ENCODE data around the gene ALKBH3.

ALKBH3 gene

DNA sequence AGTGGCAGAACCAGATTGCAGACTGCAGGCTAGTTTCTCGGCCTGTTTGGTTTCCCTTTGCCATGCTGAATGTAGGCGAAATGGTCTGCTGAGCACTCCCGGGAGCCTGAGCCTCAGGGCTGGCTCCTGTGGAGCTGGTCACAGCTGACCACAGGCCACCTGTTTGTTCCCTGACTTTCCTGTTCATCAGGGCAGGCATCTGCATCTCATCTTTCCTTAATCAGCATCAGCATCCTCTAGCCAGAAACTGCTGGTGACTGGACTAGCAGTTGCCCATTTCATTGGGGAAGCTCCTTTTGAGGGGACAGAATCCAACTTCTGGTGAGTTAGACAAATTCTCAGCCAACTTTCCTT lies 41.6 kb downstream of the ALKBH3 start:
- no peak for DNase-seq (ENCODE audit: low read depth in 2 of 2)

DNA sequence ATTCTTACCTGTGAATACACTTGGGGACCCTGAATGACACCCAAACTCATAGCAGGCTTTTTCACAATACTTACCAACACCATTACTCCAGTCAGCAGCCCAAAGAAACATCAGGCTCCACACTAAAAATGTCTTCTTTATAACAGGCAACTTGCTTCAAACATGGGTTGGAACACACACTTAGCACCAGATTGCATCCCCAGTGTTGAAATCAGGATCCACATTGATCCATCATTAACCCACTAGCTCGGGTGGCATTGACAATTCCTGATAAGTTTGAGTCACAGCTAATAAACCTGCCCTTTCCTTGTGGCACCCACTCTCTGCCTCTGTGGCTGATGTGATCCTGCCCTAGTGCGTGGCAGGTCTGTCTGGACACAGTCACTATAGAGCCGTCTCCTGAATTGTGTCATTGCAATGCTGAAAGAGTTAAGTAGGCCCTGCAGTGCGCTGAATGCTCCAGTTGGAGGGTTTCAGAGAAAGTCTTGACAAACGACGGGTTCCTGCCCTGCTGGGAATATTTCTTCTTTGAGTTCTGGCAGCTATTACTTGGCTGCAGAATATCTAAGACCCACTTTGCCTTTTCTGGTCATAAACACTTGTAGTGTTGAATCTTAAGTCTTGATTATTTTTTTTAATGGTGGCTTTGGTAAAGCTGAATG lies 42.2 kb downstream of the ALKBH3 start:
- DNase-seq (ENCODE audit: low read depth in 2 of 2): no peak

DNA sequence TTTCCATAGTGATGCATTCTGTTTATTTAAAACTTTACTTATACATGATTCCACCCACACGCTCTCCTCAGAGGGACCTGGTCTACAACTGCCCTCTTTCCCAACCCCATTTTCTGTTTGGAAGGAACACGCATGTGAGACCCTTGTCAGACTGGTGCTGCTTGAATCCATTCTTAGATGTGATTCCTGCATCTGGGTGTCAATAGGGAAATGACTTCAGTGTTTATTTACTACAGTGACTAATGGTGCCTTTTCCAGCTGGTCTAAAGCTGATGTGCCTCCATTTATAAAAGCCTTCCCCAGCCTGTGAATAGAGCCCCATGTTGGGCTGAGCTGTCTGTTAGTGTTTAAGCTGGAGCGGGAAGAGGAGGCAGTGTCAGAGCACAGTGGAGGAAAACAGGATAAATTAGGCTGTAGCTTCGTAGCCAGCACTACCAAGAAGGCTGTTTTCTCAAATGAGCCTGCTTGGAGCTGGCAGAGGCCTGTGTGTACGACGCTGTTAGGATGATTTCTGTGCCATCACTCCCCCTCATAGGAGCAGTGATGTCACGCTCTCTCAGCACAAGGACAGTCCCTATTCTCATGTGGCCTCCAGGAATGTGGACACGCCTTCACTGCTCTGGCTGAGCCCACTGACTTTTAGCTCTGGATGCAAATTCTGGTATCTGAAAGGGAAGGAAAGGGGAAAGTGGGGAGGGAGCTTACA lies 42.9 kb downstream of the ALKBH3 start:
- no peak for DNase-seq (ENCODE audit: low read depth in 2 of 2)

DNA sequence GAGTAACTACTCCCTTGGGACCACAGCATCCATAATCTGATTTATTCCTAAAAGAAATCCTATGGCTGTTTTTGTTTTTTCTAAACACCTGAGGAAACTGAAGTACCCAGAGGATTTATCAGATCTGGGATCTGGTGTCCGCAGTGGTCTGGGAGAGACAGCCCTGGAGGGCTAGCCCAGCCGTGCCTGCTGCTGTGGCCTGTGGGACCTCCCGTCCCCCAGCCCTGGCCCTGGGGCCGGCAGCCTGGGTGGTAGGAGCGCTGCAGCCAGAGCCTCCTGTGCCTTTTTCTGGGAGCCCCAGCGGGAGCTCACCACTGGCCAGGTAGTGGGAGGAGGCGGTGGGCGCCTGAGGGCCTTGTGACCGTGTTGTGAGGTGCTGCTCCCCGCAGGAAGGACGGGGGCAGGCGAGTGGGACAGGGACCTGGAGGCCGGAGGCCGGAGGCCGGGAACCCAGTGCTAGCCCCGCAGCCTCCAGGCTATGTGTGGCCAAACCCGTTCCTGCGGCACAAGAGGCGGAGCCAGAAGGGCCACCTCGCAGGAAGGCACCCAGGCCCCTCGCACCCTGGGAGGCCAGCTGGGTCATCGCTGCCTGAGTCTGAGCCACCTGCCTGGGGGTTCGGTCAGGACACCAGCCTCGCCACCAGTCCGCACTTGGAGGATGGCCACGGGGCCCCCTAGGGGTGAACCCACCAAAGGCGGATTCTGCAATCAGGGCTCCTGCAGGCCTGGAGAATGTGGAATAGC lies 43.7 kb downstream of the ALKBH3 start:
- no peak for DNase-seq (ENCODE audit: low read depth in 2 of 2)

DNA sequence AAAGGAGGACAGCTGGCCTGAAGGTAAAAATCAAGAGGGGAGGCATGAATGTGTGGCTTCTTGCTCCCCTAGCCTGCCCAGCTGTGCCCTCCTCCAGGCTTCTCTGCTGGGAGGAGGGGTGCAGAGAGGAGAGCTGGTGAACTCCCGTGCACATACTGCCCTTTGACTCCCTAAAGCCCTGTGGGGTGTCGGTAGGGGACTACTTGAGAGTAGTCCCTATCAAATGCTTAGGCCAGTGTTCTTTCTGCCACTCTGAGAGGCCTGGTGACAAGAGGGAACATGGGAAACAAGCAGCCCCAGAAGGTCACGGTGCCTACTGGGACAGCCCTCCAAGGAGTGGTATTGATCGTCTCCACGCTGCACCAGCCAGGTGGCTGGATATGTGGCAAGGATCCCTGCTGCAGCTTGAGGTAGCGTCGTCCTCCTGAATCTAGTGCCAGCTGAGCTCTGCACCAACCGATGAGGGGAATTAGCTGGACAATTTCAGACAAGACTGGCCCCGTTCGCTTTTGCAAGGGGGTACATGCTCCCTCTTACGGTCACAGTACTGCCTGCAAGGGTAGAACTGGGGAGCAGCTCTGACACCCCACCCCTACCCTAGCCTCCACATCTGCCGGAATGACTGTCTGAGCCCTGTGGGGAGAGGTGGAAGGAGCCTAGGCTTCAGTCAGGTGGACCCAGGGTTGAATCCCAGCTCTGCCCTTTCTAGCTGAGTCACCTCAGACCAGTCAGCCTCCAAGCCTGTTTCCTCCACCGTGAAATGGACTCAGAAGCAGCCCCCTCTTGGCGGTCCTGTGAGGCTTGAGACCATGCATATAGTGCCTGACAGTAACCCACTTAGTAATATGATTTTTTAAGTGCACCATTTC lies 44.7 kb downstream of the ALKBH3 start:
- DNase-seq (ENCODE audit: low read depth in 2 of 2): no peak

DNA sequence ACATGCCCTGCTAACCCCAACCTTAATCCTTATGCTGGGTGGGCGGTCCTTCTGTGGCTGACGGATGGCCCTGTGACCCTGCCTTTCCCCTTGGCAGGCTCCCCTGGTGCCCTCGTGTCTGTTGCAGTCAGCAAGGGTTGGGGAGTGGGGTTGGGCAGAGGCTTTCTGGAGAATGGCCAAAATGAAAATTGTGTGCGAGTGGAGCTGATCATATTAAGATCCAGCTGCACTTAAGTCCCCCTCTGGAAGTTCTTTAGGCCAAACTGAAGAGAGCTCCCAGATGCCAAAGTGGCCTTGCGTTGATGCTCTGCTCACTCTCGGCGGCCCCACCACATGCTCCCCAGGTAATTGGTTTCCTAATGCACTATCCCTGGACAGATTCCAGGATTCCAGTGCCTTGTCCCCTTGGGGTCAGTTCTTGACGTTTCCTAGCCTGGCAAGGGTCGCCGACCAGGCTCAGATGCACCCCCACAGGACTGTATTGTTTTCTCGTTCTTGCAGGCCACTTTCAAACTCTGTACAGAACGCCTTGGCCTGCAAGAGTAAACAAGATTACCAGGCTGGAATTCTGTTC lies 45.4 kb downstream of the ALKBH3 start:
- no peak for DNase-seq (ENCODE audit: low read depth in 2 of 2)

DNA sequence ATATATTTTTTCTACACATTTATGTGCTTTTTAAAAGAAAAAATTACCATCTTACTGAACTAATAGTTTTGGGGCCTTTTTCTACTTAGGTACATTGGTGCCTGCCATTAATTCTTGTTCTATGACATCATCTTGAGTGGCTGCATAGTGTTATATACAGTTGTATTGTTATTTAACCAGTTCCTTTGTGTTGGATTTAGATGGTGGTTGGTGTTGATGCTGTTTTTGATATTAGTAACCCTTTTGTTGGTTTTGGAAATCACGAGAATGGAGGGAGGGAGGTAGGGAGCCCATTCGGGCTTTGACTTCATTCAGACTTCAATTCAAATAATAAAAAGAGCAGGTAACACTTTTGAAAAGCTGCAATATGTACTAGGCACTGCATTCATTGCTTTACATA lies 46.4 kb downstream of the ALKBH3 start:
- DNase-seq (ENCODE audit: low read depth in 2 of 2): no peak

DNA sequence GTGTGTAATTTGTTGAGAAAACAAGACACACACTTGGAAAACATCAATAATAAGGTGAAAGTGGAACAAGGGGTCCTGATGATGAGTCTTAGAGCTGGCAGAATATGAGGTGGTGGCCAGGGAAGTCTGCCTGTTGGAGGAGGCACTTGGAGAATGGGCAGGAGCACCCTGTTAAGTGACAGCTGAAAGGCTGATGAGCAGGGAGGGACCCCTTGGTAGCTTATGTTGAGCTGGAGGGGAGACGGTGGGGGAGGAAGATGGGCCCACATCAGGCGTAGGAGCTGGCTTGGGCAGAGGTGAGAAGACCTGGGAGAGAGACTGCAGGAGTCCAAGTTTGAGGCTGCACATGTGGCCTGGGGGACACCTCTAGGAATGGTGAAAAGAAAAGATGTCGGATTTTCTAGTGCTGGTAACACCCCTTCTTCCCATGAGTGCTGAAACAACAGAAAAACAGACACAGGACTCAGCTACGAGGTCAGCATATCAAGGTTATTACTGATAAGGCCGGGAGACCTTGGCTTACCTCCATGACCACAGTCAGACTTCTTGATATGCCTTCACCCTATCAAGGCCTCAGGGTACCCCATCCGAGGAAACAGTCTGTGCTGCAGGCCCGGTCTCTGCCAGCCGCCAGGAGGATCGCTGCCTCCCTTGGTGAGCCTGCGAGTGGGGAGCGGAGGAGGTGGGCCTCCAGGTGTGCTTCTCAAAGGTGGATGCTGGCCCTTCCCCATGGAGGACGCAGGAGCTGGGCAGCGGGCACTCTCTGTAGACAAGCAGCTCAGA lies 47.5 kb downstream of the ALKBH3 start:
- no peak for DNase-seq (ENCODE audit: low read depth in 2 of 2)

DNA sequence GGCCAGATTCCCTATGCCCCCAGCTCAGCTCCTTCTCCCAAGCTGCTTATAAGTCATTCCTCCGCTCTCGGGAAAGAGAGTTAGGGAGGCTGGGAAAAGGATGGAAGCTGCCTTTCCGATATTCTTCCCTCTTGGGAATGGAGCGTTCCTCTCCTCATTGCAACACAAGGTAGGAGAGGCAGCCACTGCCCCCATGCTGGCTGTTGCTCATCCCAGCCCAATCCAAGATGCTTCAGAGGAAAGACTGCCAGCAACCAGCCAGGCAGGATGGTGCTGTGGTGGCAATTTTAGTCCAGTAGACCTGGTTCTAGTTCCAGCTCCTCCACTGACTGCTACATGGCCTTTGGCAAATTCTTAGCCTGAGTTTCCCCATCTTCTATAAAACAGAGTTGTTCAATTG lies 48.1 kb downstream of the ALKBH3 start:
- no peak for DNase-seq (ENCODE audit: low read depth in 2 of 2)

DNA sequence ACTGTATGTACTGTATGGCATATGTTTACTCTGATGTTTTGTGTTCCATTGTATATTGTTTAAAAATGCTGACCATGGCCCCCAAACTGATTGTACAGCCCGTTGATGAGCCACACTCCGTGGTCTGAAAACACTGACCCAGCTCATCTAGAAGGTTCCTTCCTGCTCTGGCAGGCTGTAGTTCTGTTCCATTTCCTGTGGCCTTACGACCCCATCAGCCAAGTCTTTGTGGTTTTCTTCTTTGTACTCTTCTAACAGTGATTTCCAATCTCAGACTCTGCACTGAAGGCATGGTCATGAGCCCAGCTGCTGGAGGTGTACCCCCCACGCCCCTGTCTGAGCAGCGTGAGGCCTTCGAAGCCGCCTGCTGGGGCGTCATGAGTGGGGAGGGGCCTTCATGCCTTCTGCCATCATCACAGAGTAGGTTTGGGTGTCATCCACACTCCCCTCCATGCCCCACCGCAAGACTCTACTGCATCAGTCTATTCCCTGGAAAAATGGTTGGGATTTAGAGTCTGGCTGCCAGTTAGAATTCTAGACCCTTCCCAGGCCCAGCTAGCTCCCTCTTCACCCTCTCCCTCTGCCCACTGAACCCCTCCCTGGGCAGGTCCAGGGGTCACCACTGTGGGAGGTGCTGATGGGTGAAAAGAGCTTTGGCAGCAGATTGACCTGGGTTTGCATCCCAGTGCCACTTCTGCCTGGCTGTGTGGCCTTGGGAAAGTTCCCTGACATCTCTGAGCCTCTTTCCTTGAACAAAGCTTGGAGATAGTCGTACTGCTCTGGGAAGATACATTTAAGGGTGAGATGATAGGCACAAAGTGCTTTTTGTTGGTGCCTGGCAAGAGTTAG lies 50.5 kb downstream of the ALKBH3 start:
- DNase-seq (ENCODE audit: low read depth in 2 of 2): no peak

DNA sequence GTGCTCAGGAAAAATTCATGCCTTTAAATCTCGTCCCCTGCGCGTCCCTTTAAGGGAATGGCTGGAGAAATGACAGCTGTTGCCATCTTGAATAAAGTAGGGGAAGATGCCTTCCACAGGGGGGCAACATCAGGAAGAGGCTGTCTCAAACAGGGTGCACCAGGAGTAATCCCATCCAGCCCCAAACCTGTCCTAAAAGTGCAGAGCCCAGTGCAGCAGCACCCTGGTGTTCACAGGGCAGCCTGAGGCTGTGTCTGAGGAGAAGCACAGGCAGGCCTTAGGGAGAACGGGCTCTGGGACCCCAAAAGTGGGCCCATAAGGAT lies 51.0 kb downstream of the ALKBH3 start:
- no peak for DNase-seq (ENCODE audit: low read depth in 2 of 2)

DNA sequence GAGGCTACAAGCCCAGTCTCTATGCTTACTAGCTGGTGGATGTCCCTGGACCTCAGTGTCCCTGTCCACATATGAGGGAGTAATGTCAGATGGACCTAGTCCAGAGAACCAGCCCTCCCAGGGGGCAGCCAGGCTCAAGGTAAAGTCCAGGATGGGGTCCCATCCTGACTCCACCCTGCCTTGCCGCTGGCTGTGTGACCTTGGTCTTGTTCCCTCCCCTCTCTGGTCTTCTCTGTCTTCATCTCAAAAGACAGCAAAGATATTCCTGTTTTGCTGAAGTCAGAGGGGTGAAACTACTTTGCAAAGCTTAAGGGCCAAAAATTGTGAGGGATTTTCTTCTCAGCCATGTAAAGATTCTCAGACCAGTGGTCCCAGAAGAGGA lies 52.6 kb downstream of the ALKBH3 start:
- DNase-seq (ENCODE audit: low read depth in 2 of 2): no peak

DNA sequence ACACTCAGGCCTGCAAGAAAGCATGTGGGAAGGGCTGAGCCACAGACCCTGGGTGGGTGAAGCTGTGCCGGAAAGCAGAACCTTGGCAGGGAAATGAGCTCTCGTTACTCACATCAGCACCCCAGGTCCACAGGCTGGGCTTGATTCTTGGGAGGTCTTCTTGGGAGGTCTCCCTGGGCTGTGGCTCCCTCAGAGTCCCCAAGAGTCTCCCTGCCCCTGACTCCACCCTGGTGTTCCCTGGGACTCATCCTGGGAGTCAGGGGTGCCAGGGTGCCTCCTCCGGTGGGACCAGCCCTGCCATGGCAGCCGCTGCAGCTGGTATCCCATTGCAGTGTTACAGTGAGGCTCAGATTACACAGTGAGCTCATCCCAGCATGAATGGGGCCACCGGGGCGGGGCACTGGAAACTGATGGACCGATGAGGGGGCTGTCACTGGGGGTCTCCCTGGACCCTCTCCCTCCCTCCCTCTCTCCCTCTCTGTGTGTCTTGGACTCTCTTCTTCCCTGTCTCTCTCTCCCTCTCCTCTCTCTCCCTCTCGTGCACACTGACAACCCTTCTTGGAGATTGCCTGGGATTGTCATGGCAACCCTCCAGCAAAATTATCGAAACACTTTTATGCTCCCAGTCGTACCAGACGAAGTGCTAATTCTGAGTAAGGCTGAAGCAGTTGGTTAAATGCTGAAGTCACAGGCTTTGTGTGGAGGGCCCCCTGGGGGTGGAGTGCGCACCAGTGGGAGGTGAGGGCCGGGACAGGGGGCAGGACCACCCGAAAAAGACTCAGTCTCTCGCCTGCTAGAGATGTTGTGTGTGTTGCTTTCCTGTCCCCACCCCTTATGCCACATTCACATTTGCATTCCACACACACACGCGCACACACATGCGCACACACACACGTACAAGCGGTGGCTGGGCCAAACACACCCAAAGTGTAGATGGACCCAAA lies 53.2 kb downstream of the ALKBH3 start:
- DNase-seq (ENCODE audit: low read depth in 2 of 2): no peak

DNA sequence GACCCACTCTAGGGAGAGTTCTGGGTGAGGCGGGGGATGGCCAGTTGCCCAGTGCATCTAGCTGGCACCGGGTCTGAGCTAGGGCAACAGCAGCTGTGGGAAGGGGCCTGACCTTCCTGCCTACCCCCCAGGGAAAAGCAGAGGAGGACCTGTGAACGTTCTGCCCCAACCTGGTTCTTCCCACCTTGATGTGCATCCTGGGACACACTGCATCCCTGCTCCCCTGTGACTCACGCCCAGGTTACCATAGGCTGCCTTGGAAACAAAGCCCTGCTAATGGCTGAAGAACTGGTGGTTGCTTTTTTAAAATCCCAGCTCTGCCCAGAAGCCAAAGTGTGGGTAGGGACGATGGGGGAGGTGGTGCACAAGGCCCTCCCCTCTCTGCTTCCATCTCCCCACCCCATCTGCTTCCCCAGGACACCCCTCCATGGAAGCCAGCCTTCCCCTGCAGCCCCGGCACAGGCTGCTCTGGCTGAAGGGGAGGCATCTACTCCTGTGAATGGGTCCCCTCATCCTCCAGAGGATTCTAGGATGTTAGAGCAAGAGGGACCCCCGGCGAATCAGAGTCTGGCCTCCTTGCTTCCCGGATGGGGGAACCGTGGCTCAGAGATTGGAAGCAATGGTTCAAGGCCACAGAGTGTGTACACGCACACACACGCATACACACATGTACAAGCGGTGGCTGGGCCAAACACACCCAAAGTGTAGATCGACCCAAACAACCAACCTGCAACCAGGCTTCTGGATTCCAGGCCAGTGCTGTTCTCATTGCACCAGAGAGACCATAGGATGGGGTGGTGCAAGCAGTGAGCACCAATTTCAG lies 54.2 kb downstream of the ALKBH3 start:
- DNase-seq (ENCODE audit: low read depth in 2 of 2): no peak

DNA sequence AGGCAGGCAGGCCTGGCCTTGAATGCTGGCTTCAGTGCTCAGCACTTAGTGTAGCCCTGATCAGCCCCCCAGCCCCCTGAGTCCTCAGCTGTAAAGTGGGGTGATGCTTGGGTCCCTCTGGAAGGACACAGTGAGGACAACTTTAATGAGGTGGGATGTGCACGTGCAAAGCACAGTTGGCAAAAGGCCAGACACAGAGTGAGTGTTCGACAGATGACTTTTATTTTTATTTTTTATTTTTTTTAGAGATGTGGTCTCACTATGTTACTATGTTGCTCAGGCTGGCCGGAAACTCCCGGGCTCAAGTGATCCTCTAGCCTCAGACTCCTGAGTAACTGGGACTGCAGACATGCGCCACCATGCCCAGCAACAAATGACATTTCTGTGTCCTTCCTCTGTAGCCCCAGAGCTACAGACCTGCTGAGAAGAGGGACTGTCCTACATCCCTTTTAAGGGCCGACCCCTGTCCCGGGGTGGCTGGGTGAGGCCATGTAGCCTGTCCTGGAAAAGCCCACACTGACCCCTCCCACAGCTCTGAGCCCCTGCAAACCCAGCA lies 54.9 kb downstream of the ALKBH3 start:
- no peak for DNase-seq (ENCODE audit: low read depth in 2 of 2)

DNA sequence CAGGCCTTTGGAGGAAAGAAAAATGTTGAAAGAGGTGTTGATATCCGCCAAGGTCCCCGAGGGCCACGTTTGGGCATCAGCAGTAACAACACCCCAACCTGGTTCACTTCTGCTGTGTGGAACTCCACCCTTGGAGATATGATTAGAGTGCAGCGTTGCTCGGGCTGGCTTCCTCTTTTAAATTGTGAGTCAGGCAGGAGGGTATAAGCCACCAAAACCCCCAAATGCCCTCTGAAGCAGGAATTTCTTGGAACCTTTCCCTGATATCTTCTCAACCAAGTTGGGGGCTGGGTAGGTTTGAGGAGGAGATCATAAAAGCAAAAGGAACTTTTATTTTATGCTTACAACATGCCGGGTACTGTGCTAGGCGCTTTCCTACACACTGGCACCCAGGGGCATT lies 55.4 kb downstream of the ALKBH3 start:
- no peak for DNase-seq (ENCODE audit: low read depth in 2 of 2)

DNA sequence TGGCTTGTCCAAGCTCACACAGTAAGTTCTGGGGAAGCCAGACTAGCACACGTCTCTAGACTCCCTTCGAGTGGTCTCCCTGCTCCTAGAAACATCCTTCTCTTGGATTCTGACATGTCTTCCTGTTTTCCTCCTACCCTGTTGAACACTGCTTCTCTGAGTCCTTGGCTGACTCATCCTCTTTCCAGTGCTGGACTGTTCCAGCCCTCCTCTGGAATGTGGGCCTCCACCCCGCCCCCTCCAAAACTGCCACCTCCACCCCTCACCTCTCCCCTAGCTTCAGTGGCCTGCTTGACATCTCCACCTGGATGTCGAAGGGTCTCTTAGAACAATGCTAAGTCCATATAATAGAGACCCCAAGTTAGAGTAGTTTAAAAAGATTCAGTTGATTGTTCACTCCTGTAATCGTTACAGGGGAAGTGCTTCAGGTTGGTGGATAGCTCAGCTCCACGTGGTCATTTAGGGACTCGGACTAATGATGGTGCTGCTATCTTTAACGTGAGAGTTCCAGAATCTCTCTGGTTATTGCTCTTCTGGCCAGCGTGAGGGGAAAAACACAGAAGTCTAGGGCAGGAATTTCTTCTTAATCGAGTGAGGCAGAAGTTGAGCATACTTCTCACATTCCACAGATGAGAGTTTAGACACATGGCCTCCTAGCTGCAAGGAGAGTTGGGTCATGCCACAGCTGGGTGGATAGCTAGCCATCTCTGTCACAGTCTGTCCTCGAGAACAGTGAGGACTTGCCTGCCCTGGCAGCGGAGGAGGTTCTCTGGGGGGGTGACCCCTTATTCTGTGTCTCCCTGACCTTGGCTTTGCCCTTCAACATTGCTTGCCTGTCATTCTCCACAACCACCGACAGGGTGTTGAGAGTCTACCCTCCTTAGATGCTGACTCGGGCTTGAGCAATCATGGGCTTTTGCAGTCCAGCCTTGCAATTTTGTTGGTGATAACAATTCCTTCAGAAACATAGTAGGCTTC lies 57.1 kb downstream of the ALKBH3 start:
- no peak for DNase-seq (ENCODE audit: low read depth in 2 of 2)

Data from stimulated activated CD4-positive, alpha-beta T cell treated with anti-CD3 and anti-CD28 coated beads, Interleukin-12 subunit alpha, Interleukin-12 subunit beta, amount 100 ng/mL, for 24 hours (primary cell).